A375 (cell line): ENCODE measurements around the gene PSMC3IP. TPM values are rescaled to one million over a fixed set of nuclear protein-coding genes. Genes with fewer than 3 reads are reported as not detected.

Source experiments
- total RNA-seq: library from RNA; depleted of rRNA; stranded (reverse); fragments of >200 nt; shearing (Covaris generic); gene quantifications from 2 replicates; pipeline ENCODE4 v1.2.3, GENCODE V29; 2014; rRNA removed

The PSMC3IP gene, protein sequence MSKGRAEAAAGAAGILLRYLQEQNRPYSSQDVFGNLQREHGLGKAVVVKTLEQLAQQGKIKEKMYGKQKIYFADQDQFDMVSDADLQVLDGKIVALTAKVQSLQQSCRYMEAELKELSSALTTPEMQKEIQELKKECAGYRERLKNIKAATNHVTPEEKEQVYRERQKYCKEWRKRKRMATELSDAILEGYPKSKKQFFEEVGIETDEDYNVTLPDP
- 46.8 and 48.6 TPM in 2 replicates for total RNA-seq

DNA sequence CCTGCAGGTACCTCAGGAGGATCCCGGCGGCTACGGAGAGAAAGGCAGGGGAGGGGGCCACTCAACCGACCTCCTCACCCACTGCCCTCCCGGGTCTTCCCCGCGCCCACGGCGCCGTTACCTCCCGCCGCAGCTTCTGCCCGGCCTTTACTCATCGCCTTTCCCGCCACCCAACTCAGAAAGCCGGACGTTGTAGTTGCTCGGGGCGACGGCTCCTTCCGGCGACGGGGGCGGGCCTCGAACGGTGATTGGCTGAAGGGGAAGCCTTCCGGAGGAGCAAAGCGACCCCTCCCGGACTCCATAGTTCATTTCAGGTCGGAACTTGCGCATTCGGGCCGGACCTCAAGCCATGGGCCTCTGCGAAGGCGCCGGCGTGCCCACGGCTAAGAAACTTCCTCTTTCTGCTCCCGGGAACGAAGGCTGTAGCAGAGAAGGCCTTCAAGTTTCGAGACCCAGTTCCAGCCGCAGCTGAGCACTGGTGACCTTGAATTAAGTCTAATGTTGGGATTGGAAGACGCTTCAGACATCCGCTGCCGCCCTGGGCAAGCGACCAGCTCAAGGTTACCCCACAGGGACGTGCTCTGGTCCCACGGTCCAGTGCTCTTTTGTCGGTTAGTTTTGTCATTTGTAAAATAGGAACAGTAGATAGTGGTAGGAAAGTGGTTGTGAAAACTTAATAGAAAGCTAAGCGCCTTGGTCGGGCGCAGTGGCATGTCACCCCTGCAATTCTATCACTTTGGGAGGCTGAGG is at the start of gene PSMC3IP:
TSS of gene PSMC3IP (minus strand) at position 198 of the 750 bp plus-strand sequence. CDS start at position 155, 43 bp downstream.

GRCh38 chr17:42609182-42609813 is 31.8 kb upstream of the PSMC3IP start, which contains the start of the genes RETREG3 and TUBG1:
Gene RETREG3 (minus strand): TSS chr17:42609374. CDS start chr17:42609324, 50 bp downstream.
Gene TUBG1 (plus strand): TSS chr17:42609683. CDS start chr17:42609738, 55 bp downstream.

GRCh38 chr17:42566883-42567573 is 10.5 kb downstream of the PSMC3IP start, which contains the start of gene MLX:
Gene MLX (plus strand): TSS chr17:42567100. CDS start chr17:42567125, 25 bp downstream.

GRCh38 chr17:42561897-42562387 is 15.6 kb downstream of the PSMC3IP start, which contains the start of gene COASY:
Gene COASY (plus strand): TSS chr17:42562148. CDS start chr17:42562623, 475 bp downstream.

DNA sequence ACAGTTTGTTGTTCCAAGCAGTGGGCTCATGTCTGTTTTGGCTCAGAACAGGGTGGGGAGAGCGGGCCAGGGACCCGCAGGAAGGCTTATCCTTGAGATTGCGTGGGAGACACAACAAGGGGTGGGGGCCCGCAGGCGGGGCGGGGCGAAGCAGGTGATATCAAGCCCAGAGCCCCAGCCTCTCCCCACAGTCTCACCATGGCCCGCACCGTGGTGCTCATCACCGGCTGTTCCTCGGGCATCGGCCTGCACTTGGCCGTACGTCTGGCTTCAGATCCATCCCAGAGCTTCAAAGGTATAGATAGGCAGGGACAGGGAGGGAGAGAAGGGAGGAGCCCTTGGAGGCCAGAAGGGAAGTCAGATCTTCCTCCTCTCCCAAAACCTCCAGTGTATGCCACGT is 24.8 kb downstream of the PSMC3IP start, which contains the start of gene HSD17B1:
TSS of gene HSD17B1 (plus strand) at position 188 of the 400 bp plus-strand sequence. CDS start at position 199, 11 bp downstream.

GRCh38 chr17:42536048-42536371 is 41.5 kb downstream of the PSMC3IP start, which contains the start of gene NAGLU:
Gene NAGLU (plus strand): TSS chr17:42536241. CDS start chr17:42536273, 32 bp downstream.

Other genes starting within 250 kb of the PSMC3IP start
- 43.0 and 47.5 TPM in 2 replicates for gene STAT3, start 189.3 kb downstream of the PSMC3IP start, total RNA-seq
- 257 and 264 TPM in 2 replicates for gene CAVIN1, start 154.5 kb downstream of the PSMC3IP start, total RNA-seq
- 22.3 and 26.5 TPM in 2 replicates for gene ATP6V0A1, start 118.9 kb downstream of the PSMC3IP start, total RNA-seq
- gene NAGLU, start 41.5 kb downstream of the PSMC3IP start, total RNA-seq = 31.4 and 37.1 TPM in 2 replicates
- 3.8 and 5.0 TPM in 2 replicates for gene HSD17B1, start 24.8 kb downstream of the PSMC3IP start, total RNA-seq
- gene COASY, start 15.6 kb downstream of the PSMC3IP start, total RNA-seq = 57.8 and 67.7 TPM in 2 replicates
- gene MLX, start 10.6 kb downstream of the PSMC3IP start, total RNA-seq = 45.8 and 51.8 TPM in 2 replicates
- 23.0 and 23.5 TPM in 2 replicates for gene RETREG3, start 31.6 kb upstream of the PSMC3IP start, total RNA-seq
- 112 and 124 TPM in 2 replicates for gene TUBG1, start 32.0 kb upstream of the PSMC3IP start, total RNA-seq
- gene TUBG2, start 81.6 kb upstream of the PSMC3IP start, total RNA-seq = 14.8 and 15.7 TPM in 2 replicates
- 20.7 and 31.9 TPM in 2 replicates for gene PLEKHH3, start 99.3 kb upstream of the PSMC3IP start, total RNA-seq
- gene CCR10, start 104.1 kb upstream of the PSMC3IP start, total RNA-seq = 0.72 and 1.4 TPM in 2 replicates
- gene CNTNAP1, start 104.8 kb upstream of the PSMC3IP start, total RNA-seq = 15.5 and 15.7 TPM in 2 replicates
- gene EZH1, start 167.3 kb upstream of the PSMC3IP start, total RNA-seq = 22.5 and 31.1 TPM in 2 replicates
- not detected in 2 replicates for gene RAMP2, start 183.5 kb upstream of the PSMC3IP start, total RNA-seq
- 121 and 134 TPM in 2 replicates for gene VPS25, start 195.7 kb upstream of the PSMC3IP start, total RNA-seq
- 16.1 and 27.3 TPM in 2 replicates for gene WNK4, start 202.9 kb upstream of the PSMC3IP start, total RNA-seq
- 67.6 and 71.2 TPM in 2 replicates for gene COA3, start 221.0 kb upstream of the PSMC3IP start, total RNA-seq
- 0.34 TPM in 1 of 2 replicates, not detected in the other for gene CNTD1, start 221.1 kb upstream of the PSMC3IP start, total RNA-seq
- 151 and 165 TPM in 2 replicates for gene BECN1, start 246.6 kb upstream of the PSMC3IP start, total RNA-seq